ENCODE results near the gene B4GALT3.
"Not testable (repeated sequence)": the region's sequence is repeated elsewhere in the genome, so short reads cannot be mapped to it uniquely, and the experiment has no call there.

The B4GALT3 gene

GRCh38 chr1:161177112-161177935 is at the start of gene B4GALT3:
Gene B4GALT3 (minus strand): TSS chr1:161177507. CDS start chr1:161176060, 1,447 bp downstream.
- H3K27ac ChIP-seq: peak within 1 kb of the TSS; percentile 33
- DNase-seq (ENCODE audit: low read depth, low spot score): no peak

- no peak for DNase-seq (ENCODE audit: low read depth, low spot score)
- H3K27ac ChIP-seq: peak overlapping the region; percentile 54
These were observed 49.5 kb upstream of the B4GALT3 start for GRCh38 chr1:161226759-161227158.

DNA sequence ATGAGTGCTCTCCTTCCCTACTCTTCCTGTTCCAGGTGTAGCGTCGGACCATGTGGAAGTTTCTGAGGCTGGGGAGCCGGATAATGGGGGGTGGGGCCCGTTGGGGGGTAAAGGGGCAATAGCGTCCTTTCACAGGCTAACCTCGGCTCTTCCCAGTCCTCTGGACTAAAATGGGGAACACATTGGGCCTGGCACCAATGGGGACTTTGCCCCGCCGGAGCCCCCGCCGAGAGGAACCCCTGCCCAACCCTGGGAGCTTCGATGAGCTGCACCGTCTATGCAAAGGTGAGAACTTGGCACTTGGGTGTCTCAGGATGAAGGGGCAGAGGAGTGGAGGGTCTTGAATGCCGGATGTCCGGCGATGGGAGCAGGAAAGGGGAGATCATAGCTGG is 49.0 kb upstream of the B4GALT3 start:
- H3K27ac ChIP-seq: peak overlapping the region; percentile 54
- DNase-seq (ENCODE audit: low read depth, low spot score): no peak

DNA sequence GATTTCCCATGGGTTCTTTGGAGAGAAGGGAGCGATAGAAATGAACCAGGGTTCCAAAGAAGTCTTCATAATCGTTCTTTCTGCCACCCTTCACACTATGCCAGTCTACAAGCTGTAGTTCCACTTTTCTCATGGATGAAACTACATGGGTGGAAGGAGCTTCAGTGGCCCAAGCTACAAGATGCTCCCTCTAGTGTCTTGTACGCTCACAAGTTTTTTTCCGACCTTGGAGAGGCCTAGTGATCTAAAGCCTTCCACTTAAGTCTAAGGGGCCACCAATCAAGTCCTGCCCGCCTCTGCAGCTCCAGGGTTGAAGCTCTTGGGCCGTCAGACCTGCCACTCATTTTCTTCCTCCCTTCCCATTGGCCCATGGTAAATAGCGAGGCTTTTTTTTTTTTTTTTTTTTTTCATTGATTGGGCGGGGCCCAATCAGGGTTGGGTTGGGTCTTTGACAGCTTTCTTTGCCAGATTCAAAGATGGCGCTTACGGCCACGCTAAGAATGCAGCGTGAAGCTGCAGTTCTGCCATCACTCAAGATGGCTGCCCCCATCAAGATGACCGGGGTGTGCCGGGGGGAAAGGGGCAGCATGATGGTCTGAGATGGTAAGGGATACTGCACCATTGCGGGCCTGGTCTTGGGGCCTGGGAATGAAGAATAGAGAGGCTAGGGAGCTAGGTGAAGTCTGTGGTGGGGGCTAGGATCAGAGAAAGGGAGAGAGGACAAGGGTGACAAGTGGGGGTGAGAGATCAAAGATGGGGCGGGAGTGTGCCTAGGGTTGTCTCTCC is 48.4 kb upstream of the B4GALT3 start, which contains the start of gene TOMM40L:
Gene TOMM40L (plus strand): TSS at position 527 of the 786 bp plus-strand sequence. CDS start 430 bp downstream, outside the sequence.
- DNase-seq (ENCODE audit: low read depth, low spot score): peak; percentile 97
- peak within 1 kb of the TSS; percentile 54 for H3K27ac ChIP-seq

GRCh38 chr1:161225178-161225533 is 47.8 kb upstream of the B4GALT3 start:
- H3K27ac ChIP-seq: no peak overlapping the region
- DNase-seq (ENCODE audit: low read depth, low spot score): no peak

- H3K27ac ChIP-seq; DNase-seq (ENCODE audit: low read depth, low spot score): not testable (repeated sequence)
These were observed 47.4 kb upstream of the B4GALT3 start for GRCh38 chr1:161224695-161225087.

DNA sequence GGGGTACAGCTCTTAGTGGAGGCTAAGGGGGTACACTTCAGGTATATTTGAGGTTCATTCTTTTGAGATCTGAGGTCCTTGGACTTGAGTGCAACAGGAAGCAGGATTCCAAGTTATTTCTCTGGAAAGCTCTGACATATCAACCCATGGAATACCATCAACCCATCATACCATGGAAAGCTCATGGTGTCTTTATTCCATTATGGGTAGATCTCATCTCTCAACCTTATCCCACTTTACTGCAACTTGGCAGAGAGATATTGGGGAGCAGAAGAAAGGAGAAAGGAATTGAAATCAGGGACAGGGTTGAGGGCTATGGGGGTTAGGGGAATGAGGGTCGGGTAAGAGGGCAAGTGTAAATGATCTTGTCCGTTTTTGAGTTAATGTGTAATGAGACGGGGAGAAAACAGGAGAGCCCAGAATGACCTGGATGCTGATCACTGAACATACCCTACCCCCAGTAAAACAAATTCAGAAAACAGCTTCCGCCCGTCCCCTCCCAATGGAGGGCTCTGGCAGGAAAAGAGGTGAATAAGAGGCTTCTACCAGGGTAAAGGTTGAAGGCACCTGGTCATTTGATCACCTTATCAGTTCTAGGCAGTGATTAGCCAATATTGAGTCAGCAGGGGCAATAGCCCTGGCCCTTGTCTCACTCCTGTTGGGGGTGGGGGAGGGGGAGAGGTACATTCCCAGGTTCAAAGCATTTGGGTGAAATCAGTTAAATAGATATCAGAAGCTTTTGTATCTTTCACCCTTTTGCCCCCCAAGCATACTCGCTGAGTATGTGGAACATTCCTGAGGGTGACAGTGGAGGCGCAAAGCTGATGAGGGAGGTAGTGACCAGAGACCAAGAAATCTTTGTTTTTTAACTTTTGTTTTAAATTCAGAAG is 46.7 kb upstream of the B4GALT3 start:
- DNase-seq (ENCODE audit: low read depth, low spot score): no peak
- H3K27ac ChIP-seq: no peak overlapping the region

DNA sequence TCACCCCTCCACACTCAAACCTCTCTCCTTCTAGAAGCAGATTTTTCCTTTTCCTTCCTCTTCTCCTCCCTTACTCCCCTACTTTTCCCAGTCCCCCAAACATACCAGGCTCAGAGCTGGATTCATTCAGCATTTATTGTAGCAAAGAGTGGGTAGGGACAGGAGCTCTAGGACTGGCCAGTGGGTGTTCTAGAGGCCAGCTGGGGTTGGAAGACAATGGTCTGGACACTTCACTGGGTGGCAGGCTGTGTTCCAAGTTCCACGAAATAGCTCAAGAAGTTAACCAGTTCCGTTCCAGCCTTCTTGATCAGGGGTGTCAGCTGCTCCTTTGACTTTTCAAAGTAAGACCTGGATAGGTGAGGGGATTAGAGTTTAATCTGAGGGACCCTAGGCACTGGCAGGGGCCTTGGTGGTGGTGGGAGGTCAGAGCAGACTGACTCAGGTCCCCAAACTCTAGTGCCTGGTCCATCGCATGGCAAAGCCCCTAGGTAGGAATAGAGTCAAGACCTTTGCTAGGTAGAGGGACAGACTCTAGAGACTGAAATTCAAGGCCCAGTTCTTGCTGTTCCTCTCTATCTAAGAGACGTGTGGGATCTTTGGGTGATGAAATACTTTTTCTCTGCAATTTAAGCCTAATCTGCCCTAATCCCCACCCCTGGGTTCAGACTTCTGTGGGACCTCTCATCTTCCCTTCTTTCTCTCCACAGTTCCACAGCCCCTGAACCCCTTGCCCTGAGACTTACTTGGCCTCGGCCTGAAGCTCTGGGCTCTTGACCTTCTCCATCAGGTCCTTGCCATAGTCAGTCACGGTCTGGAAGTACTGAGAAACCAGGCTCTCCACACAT is 45.1 kb upstream of the B4GALT3 start:
- DNase-seq (ENCODE audit: low read depth, low spot score): no peak
- no peak overlapping the region for H3K27ac ChIP-seq

DNA sequence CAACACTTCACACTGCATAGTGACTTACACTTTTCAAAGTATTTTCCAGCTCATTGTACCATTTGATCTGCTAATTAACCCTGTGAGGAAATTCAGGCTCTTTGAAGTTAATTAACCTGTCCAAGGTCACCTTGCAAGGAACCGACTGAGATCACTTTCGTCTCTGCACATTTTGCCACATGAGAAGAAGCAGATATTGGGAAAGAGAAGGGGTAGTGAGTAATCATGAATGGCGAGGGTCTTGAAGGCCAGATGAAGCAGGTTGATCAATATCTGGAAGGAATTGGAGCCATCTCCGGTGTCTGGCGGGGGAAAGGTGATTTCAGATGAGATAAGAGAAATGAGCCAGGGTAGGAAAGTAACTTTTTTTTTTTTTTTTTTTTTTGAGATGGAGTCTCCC is 42.7 kb upstream of the B4GALT3 start:
- no peak overlapping the region for H3K27ac ChIP-seq

GRCh38 chr1:161219078-161219892 is 42.0 kb upstream of the B4GALT3 start:
- no peak for DNase-seq (ENCODE audit: low read depth, low spot score)
- no peak overlapping the region for H3K27ac ChIP-seq

More for the DNA sequence above, 42.7 kb upstream of the B4GALT3 start:
- no peak for DNase-seq (ENCODE audit: low read depth, low spot score)

DNA sequence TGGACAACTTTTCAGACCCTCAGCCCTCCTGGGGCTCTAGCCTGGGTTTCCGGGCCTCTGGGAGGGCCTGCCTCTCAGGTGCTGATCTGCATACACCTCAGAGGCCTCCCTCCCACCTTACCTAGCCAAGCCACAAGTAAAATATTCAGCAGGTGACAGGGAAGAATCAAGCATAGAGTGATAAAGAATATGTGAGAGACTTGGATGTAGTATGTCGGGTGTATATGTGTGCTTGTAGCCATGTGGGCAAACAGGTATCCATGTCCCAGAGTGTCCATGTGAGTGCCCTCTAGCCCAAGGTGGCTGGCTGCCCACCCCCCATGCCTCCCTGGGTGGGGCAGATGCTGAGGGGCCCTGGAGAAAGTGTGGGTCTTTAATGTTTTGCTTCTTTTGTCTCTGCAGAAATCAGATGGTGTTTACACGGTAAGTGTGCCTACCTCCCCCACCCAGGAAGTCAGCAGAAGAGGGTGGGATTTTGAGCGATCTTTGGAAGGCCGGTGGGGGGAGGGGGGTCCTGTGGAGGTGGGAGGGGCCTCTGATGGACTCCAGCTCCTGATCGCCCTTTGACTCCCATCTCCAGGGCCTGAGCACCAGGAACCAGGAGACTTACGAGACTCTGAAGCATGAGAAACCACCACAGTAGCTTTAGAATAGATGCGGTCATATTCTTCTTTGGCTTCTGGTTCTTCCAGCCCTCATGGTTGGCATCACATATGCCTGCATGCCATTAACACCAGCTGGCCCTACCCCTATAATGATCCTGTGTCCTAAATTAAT is 41.2 kb upstream of the B4GALT3 start:
- no peak overlapping the region for H3K27ac ChIP-seq
- no peak for DNase-seq (ENCODE audit: low read depth, low spot score)

DNA sequence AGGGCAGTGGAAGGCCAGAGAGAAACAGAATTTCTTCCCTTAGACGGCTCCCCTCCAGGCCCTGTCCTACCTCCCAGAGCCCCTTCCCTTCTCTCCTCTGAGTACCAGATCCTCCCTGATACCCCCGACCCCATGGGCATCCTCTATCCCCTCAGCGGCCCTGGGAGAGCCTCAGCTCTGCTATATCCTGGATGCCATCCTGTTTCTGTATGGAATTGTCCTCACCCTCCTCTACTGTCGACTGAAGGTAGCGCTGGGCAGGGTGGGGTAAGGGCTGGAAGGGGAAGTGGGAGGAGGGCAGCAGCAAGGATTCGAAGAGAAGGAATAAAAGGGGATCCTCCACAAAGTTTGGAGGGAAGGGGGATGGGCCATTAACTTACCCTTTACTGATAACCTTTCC is 40.5 kb upstream of the B4GALT3 start:
- H3K27ac ChIP-seq: no peak overlapping the region
- DNase-seq (ENCODE audit: low read depth, low spot score): no peak

GRCh38 chr1:161216945-161217712 is 39.8 kb upstream of the B4GALT3 start:
- no peak for DNase-seq (ENCODE audit: low read depth, low spot score)
- no peak overlapping the region for H3K27ac ChIP-seq

DNA sequence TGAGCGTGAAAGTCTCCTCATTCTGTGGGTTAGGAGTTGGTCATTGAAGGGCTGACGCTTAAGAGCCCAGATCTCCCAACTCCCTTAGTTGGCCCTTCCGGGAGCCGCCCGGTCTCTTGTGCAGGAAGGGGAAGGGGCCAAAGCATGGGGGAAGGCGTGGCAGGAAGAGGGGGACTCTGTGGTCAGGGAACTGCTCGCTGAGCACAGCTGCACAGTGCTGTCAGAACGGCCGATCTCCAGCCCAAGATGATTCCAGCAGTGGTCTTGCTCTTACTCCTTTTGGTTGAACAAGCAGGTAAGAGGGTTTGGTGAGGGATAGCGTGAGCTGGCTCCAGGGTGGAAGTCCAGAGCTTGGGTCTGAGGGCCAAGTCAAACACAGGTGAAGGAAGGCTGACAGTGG is 37.8 kb upstream of the B4GALT3 start, which contains the start of gene FCER1G:
Gene FCER1G (plus strand): TSS at position 220 of the 400 bp plus-strand sequence. CDS start 27 bp downstream, at position 247.
- H3K27ac ChIP-seq: no peak within 1 kb of the TSS
- DNase-seq (ENCODE audit: low read depth, low spot score): no peak

- DNase-seq (ENCODE audit: low read depth, low spot score): no peak
- H3K27ac ChIP-seq: no peak overlapping the region
These were observed 37.1 kb upstream of the B4GALT3 start for GRCh38 chr1:161214369-161214768.

DNA sequence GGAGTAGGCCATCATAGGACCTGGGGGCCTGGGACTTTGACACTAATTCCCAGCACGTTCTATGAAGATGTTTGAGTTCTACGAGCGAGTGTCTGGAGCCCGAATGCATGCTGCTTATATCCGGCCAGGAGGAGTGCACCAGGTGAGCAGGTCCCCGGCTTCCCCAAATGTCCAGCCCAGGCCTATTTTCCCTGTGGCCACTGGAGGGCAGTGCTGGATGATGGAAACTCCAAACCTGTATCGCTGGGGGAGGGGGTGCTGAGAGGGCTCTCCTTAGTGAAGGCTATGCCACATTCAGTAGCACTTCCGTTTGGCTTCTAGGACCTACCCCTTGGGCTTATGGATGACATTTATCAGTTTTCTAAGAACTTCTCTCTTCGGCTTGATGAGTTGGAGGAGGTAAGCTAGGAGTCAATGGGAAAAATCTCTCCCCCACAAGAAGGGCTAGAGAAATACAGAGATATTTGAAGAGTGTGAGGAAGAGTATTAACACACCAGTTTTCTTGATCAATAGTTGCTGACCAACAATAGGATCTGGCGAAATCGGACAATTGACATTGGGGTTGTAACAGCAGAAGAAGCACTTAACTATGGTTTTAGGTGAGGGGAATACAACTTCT is 32.6 kb upstream of the B4GALT3 start:
- H3K27ac ChIP-seq: no peak overlapping the region
- no peak for DNase-seq (ENCODE audit: low read depth, low spot score)

- DNase-seq (ENCODE audit: low read depth, low spot score): no peak
- H3K27ac ChIP-seq: no peak overlapping the region
These were observed 29.9 kb upstream of the B4GALT3 start for GRCh38 chr1:161207173-161207572.
